HG02885 (cell line): ENCODE results near the gene CSF3R.
A peak's percentile ranks its signal among the peaks of the same experiment; 100 is the strongest.
"Not testable (repeated sequence)": the region's sequence is repeated elsewhere in the genome, so short reads cannot be mapped to it uniquely, and the experiment has no call there.

Experiments used
- ATAC-seq: cut with Tn5 transposase; IDR thresholded peaks from one replicate; pipeline ENCODE4 v1.9.1; 2021; ENCODE audit warnings: mild to moderate bottlenecking; ENCODE audit not compliant: unreplicated experiment, poor library complexity

CSF3R gene

DNA sequence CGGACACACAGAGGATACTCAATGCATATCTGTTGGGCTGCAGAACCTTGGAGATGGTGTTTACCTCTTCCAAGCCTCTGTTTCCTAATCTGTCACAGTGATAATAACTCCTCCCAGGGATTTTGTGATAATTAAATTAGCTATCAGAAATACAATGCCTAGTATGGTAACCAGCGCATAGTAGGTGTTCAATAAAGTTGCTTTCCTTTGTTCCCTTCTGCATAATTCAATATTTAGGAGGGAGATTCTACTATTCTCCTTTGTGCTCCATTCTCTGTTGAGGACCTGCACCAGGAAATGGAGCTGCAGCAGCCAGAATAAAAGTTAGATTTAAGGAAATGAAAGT is 3.4 kb upstream of the CSF3R start:
- ATAC-seq = no peak

DNA sequence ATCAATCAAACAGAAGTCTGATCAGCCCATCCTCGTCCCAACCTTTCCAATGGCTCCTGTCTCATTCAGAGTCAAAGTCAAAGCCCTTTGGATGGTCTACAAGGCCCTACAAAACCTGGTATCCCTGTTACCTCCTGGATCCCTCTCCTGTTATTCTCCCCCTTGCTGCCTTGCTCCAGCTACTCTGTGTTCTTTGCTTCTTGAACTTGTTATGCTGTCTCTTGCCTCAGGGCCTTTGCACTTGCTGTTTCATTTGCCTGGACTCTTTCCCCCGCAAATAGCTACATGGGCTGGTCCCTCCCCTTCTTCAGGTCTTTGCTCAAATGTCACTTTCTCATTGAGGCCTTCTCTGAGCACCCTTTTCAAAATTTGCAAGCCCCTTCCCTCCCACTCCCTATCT is 1.4 kb upstream of the CSF3R start:
- no peak for ATAC-seq

DNA sequence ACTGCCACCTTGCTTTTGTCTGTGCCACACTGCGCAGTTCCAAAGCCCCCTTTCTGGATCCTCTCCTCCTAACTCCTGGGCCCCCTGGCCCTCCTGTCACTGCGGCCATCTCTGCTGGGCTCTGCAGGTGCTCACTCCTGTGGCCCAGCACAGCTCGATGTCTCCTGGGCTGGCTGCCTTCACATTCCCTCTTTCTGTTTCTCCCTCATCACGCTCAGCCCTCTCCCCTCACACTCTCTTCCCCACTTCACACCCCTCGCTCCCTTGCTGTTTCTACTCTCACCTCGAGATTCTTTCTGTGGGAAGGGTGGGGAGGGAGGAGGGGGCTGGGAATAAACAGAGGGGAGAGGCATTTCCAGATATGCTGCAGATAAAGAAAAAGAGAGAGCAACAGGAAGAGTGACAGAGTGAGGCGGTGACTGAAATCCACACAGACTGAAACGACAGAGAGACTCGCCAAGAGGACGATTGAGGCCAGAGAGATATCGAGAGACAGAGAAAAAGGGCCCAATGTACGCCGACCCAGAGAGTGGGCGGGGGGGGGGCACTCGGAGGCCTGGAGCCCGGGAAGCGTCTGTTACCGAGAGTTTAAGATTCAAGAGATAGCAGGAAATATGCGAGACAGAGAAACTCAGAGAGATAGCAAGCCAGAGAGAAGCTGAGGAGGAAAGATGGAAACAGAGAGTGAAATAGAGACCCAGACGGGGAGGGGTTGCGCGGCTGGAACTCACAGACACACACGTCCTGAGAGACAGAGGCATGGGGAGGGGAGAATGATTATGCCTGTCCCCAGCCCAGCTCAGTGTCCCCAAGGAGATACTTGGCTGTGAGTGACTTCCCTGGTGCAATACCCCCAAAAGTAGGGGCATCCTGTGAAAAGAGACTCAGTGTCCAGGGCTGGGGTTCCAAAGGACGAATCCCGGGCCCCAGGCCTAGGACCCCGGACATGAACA is 666 bp downstream of the CSF3R start:
- ATAC-seq = no peak

DNA sequence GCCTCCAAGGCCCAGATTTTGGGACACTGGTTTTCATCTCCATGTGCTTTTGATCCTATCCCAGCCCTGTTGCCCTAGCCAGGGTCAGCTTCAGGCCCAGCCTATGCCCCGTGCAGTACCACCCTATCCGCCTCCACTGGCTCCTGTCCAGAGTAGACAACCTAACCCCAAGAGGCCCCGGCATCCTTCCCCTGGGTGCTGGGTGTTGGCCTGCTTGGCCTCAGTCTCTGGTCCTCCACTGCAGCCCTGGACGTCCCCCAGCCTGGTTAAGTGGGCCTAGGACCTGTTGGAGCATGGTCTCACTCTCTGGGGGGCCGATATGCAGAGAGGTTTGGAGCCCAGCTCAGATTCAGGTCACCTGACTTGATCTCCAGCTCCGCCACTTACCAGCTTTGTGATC is 1.6 kb downstream of the CSF3R start:
- no peak for ATAC-seq

DNA sequence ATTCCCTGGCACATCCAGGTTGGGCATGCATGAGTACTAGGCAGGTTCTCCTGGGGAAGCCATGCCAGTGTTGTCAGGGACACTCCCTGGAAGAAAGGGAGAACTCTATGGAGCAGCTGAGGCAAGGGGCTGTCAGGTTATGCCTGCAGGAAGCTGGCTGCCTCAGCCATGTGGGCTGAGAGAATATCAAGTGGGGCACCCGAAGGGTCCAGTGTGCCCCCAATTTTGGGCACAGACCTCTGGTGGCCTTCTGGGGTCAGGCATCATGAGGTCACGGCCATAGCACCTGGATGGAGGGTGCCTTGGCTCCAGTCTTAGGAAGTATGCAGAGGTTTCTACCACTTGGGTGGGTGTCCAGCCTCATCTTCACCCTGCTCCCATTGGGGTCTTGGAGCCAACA is 2.6 kb downstream of the CSF3R start:
- ATAC-seq = no peak

DNA sequence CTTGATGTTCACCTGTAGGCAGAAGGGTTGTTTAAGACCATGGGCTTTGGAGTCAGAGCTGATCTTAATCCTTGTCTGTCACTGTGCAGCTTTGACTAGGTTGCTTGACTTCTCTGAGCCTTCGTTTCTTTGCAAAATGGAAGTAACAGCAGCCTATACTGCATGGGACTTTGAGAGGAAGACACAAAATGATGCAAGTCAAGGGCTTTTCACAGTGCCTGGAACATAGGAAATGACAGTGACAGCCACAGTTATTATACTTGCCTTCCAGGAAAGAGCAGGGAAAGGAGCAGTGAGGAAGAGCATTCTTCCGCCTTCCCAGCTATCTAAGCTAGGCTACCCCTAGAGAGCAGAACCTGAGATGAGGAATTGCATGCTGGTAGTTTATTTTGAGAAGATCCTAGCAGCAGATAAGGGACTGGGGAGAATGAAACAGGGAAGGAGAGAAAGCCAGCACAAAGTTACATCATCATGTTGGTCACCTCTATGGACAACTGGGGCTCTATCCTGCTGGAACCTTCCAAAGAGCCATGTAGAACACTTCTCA is 3.1 kb downstream of the CSF3R start:
- ATAC-seq = no peak

DNA sequence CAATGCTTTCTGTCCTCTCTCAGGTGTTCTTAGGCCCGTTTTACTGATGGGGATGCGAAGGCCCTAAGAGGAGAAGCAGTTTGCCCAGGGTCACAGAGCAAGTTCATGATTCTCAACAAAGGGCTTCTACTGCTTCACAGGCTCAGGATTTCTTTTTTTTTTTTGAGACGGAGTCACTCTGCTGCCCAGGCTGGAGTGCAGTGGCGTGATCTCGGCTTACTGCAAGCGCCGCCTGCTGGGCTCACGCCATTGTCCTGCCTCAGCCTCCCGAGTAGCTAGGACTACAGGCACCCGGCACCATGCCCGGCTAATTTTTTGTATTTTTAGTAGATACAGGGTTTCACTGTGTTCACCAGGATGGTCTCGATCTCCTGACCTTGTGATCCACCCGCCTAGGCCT is 5.1 kb downstream of the CSF3R start:
- not testable (repeated sequence) for ATAC-seq

DNA sequence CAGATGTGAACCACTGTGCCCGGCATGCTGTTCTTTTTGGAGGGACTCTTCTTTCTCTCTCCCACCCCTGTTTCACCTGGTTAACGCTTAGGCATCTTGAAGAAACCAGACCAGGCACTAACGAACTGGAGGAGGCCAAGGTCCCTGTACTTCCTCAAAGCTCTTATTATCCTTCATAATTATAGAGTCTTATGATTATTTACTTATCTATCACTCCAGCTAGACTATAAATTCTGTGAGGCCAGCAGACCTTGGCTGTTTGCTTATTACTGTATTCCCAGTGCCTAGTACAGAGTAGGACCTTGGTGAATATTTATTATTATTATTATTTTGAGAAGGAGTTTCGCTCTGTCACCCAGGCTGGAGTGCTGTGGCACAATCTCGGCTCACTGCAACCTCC is 5.8 kb downstream of the CSF3R start:
- no peak for ATAC-seq

DNA sequence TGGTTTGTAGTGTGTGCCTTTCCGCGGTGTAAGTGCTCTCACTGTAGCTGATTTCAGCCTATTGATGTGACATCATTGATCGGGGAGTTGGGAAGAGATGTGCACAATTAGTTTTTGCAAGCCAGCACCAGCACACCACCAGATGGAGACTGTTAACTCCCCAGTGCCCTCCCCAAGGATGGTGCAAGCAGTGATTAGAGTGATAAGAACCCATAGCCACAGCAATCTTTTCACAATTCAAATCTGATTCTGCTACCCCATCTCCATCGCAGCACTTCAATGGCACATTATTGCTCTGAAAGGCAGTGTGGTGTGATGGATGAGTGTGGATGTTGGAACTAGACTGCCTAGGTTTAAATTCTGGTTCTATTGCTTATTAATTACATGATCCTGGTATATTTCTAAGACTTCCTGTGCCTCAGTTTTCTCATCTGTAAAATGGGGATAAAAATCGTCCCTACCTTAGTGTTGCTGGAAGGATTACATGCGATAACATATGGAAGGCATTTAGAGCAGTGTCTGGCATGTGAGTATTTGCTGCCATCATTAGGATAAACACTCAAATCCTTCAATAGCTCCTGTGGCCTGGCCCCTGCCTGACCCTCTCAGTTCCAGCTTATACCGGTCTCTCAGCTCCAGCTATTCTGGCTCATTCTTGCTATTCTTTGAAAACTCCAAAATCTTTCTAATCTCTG is 6.7 kb downstream of the CSF3R start:
- ATAC-seq = no peak

DNA sequence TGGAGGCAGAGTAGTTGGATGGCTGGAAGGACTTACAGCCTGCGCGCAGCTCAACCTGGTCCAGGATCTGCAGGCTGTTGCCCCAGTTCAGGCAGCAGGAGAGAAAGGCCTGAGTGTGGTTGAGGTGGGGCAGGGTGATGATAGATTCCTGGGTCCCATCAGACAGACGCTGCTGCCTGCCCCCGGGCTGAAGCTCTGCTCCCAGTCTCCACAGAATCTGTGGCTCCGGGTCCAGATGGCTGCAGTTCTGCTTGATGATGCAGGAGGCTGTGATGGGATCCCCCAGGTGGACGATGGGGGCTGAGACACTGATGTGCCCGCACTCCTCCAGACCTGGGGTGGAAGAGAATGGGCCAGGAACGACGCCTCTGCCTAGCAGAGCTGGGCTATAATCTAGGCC is 7.4 kb downstream of the CSF3R start:
- no peak for ATAC-seq

DNA sequence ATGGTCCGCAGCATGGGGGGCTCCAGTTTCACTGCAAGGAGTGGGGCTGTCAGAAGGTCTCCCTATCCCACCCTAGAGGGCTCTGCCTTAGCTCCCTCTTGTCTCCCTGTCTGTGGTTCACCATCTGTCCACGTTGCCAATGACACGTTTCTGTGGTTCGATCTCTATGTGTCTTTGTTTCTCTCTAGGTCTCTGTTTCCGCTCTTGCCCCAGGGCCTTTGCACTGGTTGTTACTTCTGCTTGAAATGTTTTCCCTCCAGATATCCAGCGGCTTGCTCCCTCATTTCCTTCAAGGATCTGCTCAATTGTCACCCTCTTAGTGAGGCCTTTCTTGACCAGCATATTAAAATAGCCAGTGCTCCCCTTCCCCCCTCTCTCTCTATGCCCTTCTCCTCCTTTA is 10.1 kb downstream of the CSF3R start:
- ATAC-seq = no peak

DNA sequence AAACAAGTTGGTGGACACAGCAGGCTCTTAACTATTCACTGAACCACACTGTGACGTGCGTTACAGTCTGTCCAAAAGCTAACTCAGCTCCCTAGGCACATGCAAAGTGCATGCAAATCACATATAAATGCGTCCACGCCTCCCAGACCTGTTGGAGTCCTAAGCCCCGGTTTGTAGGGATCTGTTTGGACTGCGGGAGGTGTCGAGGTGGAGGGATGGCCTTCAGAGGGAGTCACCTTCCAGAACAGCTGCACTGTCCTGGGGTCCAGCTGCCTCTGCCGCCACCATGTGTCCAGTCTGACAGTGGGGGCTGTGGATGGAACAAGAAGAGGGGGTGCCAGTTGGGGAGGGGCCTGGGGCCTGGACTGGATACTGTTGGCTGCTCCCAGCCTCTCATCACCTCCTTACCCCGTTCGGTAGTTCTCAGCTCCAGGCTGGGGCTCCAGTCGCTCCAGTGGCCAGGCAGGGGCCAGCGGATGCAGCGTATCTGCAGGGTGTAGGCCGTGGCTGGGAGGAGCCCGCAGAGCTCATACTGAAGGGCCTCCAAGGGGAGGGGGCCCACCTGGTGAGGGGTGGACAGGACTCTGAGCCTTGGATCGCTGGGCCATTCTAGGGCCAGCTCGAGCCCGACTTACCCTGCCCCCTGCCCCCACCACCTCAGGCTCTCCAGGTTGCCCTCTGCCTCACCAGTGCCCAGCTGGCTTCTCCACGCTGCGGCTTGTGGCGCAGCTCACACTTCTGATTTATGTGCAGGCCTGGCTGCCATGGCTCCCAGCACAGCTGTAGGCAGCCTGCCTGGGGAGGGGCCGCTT is 10.7 kb downstream of the CSF3R start:
- ATAC-seq = no peak

DNA sequence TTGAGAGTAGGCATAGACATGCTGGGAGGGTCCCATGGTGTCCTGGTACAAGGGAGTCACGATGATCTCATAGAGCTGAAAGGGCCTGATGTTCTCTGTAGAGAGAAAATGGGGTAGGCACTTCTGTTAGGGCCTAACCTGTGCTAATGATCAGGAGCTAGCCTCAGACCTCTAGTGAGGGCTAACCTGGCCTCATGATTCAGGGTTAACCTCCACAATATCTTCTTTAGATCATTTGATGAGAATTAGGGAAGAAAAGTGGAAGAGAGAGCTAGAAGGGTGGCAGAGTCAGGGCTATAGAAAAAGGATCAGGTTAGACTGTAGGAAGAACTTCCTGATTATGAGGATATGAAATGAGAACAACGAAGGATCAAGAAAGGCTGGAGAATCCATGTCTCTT is 13.6 kb downstream of the CSF3R start:
- no peak for ATAC-seq

DNA sequence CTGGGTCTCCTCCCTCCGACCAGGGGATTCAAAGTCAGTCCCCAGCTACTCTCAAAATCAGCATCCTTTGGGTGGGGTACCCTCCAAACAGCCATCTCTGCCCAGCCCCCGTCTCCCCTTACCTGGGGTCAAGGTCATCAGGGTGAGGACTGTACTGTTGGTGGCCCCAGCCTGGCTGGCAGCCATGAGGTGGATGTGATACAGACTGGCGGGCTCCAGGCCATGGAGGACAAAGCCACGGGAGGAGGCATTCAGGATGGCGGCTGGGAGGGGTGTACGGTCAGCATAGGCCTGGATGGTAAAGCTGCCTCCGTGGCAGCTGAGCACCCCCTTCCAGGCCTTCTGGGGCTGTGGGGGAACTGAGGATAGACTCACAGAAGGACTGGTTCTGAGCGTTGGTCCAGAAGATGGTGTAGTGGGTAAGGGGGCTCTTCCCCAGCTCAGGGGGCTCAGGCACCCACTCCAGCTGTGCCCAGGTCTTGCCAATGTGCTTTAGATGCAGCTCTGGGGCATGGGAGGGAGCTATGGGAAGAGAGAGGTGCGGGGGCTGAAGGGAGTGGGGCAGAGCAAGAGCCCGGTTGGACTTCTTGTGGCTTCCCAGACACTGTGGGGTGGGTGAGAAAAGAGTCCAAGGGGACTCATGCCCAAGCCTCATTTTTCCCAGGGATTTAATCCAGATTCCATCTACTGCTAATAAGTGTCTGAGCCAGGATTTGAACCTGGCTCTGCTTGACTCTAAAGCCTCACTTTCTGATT is 14.8 kb downstream of the CSF3R start:
- ATAC-seq = no peak

DNA sequence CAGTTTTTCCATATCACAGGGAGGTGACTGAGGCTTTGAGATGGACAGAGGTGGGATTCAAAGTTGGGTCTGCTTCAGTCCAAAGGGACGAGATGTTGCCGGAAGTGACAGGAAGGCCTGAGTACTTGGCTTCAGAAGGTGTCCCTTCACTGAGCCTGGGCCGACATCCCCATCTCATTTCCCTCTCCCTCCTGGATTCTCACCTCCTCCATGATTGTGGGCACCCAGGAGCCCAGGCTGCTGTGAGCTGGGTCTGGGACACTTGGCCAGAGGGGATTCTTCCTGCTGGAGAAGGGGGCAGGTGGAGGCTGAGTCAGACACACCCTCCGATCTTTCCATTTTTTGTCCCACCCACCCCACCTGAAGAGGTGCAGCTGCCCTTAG is 15.7 kb downstream of the CSF3R start:
- no peak for ATAC-seq

DNA sequence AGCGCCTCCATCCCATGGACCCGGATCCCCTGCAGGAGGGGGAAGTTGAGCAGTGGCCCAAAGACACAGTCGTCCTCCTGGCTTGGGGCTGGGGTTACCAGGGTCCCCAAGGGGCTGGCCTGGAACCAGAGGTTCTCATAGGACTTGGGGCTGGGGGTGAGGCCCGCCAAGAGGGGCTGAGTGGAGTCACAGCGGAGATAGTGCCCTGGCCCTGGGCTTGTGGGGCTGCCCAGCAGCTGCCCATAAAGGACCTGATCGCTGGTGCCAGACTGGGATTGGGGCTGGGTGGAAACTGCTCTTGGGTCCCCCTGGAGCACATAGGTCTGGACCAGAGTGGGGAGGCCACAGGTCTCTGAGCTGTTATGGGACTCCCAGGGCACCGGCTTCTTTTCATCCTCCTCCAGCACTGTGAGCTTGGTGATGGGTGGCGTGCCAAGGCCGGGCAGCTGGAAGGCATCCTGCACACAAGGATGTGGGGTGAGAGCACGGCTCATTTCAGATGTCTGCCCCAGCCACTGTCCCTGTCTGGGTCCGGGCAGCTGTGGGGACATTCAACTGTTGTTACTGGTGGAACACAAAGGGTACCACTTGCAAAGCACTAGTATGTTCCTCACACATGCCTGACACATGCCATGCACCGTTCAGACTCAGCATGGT is 16.2 kb downstream of the CSF3R start:
- ATAC-seq = no peak

DNA sequence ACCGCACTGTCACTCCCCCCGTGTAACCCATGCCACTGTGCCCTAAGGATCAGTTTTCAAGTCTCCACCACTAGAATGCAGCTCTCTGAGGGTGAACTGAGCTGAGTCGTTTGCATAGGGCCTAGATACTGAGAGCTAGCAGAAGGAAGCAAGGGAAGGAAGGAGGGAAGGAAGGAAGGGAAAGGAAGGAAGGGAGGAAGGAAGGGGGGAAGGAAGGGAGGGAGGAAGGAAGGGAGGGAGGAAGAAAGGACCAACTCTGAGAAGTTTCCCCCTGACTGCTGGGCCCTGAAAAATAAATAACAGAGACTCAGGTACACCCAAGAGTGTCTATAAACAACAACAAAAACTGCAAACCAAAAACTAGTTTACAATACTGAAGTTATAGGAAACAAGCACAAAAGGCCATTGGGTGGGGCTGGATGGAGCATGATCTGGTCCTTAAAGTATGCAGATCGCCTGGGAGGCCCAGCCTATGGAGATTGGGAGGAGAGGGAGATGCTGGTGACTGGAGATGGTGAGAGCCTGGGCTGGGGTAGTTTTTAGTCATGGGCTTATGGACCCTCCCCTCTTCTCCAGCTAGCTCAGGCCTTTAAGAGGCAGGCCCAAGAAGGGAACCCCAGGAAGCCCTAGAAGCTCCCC is 16.9 kb downstream of the CSF3R start:
- no peak for ATAC-seq

DNA sequence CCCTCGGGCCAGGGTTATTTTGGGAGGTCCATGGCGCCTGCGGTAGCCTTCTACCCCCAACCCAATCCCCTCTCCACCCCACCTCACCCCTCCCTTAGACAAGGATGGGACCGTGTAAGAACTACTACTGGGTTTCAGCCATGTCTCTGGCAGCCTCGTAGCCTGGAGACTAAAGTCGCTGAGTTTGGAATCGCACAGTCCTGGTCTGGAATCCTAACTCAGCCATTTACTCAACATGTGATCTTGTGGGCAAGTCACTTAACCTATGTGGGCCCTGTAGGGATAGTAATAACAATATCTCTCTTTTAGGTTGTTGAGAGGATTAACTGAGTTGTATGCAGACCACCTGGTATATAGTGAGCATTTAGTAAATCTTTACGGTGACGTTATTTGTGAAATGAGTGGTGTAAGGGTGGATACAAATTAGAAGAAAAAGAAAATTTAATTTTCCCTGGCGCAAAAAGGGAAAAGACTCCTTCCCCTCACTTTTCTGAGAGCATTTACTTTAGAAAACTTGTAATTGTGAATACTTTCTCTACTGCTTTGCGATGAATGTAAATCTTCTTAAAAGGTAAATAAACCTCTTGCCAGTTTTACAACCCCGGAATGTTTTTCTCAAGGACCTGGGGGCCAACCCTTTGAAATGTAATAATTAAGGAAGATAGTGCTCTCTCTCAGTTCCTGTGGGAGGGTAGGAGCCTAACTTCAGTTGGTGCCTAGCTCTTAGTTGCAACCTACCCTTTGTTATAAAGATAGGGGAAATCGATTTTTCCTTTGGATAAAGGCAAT is 17.9 kb downstream of the CSF3R start:
- peak; percentile 36 for ATAC-seq
